ENCODE results near the gene ABCC6.
"Not testable (repeated sequence)": the region's sequence is repeated elsewhere in the genome, so short reads cannot be mapped to it uniquely, and the experiment has no call there.

The ABCC6 gene

DNA sequence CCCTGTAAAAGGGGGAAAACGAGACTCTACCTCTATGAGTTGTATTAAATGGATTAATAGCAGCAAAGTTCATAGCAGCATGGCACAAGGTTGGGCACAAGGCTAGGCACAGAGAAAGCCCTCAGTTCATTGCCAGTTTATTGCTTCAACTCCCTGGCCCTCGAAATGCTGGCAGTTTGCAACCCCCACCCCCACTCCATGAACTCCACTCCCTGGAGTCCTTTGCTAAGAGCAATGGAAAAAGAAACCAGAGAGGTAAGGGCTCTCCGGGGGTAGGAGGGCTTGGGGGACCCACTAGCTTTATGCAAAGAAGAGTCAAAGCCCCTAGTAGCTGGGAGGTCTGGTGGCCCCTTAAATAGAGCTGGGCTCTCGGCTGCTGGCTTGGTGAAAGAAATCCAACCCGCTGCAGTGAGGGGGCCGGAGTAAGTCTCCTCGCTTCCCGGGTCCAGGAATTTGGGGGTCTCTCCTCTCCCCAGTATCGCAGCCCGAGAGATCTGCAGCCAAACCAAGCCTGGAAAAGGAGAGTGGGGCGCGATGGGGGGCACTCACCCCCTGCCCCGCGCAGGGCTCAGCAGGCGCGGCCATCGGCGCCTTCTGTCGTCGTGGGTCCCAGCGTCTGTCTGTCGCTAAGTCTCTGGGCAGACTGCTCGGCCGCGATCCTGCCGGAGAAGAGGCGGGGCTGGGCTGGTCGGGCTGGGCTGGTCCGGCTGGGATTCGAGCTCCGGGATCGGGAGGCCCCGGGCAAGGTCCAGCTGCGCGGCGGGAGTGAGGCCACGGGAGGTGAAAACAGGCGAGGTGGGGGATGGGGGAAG, at the start of gene ABCC6:
Gene ABCC6, minus strand, starts transcription at position 645 of the 812 bp plus-strand sequence. Its CDS starts 60 bp downstream, at position 585.
- DNase-seq = not testable (repeated sequence)

GRCh38 chr16:16272573-16273221, 49.4 kb upstream of the ABCC6 start:
- not testable (repeated sequence) for DNase-seq

- DNase-seq = not testable (repeated sequence)
Measured at GRCh38 chr16:16271658-16272057, 48.4 kb upstream of the ABCC6 start.

DNA sequence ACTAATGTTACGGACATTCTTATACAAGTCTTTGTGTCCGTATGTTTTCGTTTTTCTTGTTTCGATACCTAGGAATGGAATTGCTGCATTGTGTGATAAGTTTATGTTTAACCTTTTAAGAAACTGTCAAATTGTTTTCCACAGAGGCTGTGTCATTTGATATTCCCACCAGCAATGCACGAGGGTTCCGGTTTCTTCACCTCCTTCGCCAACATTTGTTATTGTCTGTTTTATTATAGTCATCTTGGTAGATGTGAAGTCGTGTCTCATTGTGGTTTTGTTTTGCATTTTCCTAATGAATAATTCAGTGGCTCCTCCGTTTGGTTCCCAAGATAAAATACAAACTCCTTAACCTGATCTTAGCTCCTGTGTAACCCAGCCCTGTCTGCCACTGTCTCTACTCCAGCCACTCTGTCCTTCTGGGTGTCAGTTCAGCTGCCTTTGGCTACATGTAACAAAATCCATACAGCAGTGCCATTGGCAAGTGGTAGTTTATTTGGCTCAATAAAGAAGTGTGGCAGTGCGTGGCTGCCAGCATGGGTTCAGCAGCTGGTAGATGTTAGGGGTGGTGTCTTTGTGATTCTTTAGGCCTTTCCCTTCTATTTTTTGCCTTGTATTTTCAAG, 45.0 kb upstream of the ABCC6 start:
- DNase-seq = not testable (repeated sequence)

GRCh38 chr16:16267708-16268107, 44.4 kb upstream of the ABCC6 start:
- DNase-seq = not testable (repeated sequence)

GRCh38 chr16:16265044-16265443, 41.8 kb upstream of the ABCC6 start:
- DNase-seq = not testable (repeated sequence)

DNA sequence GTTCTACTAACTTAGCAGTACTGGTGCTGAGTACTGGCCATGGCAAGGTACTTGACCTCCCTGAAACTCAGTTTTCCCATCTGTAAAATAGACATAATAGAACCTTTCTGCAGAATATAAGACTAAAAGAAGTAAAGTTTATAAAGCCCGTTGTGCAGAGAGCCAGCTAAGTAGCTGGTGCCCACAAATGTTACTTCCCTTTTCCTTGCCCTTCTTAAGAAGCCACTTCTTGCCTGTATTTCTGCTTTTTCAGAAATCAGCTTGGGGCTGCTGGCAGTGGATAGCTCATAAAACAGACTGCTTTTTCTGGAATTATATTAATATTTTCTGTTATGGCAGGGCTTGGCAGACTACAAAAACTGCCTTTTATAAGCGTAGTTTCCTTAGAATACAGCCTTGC, 40.7 kb upstream of the ABCC6 start:
- DNase-seq = not testable (repeated sequence)

DNA sequence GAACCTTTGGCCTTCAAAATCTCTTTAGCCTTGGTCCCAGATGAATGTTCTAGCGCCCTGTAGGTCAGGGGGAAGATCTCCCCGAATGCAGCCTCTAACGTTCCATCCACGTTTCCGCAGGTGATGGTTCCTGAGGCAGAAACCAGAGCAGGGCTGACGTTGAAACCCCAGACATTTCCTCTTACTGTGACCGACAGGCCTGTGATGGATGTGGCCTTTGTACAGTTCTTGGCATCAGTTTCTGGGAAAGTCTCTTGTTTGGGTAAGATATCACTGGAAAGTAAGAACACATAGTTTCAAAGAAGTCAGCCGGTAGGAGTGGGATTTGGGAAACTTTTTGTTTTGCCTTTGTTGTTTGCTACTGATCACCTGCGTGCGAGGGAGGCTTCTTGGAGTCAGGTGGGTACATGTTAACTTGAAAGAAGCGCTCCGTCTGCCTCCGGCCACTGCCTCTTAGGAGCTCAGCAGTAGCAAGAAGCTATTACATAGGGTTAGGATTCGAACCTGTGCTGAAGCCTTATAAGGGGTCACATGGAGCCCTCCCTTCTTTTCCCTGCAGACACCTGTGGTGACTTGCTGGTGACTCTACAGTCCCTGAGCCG, 39.8 kb upstream of the ABCC6 start:
- DNase-seq = not testable (repeated sequence)

DNA sequence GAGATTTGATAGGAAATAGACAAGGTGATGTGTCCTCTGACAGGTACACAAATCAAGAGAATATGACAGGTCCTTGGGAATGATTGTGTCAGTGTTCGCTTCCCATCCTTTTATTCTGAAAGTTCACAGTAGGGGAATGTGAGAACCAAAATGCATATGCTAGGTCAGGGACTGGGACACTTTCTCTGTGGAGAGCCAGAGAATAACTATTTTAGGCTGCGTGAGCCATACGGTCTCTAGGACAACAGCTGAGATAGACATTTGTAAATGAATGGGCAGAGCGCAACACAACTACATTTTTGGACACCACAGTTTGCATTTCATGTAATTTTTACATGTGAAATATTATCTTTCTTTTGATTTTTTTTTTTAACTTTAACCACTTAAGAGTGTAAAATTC, 36.7 kb upstream of the ABCC6 start:
- DNase-seq = not testable (repeated sequence)

- DNase-seq = not testable (repeated sequence)
Measured at GRCh38 chr16:16258822-16259221, 35.5 kb upstream of the ABCC6 start.

DNA sequence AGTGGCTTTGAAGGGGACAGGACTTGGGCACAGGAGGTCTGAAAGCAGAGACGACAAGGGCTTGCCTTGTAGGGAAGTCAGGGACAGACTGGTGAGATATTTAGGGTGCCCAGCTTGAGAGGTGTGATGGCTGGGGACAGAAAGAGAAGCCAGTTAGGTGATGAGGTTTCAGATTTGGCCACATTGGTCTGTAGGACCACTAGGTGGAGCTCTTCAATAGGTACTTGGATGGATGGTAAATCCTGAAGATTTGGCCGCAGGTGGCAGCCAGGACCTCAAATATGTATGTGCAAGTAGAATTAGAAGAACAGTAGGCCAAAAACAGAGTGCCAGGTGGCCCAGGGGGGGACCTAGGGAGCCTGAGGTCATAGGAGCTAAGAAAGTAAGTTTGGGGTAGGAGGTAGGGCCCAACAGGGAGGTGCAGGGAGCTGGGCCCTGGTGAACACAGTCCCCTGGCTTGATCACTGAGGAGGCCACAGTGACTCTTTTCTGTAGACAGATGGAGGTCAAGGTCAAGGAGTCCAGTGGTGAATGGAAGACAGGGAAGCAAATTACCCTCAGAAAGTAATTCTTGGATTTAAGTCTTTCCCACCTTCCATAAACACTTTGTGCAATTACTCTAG, 34.1 kb upstream of the ABCC6 start:
- DNase-seq = not testable (repeated sequence)

DNA sequence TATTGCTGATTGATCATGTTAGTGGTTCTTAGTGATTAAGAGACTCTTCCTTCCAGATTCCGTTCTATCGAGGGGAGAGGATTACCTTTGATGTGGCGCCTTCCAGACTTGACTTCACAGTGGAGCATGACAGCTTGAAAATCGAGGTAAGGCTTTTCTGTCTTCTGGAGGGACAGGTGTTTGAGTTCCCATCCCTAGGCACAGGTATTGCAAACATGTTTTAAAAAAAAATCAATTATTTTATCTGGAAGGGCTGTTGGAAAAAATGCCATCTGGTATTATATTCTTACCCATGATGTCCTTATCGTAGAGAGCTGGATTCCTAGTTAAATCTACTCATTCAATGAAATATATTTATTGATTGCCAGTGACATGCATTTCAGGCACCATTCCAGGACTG, 29.1 kb upstream of the ABCC6 start:
- DNase-seq = not testable (repeated sequence)

DNA sequence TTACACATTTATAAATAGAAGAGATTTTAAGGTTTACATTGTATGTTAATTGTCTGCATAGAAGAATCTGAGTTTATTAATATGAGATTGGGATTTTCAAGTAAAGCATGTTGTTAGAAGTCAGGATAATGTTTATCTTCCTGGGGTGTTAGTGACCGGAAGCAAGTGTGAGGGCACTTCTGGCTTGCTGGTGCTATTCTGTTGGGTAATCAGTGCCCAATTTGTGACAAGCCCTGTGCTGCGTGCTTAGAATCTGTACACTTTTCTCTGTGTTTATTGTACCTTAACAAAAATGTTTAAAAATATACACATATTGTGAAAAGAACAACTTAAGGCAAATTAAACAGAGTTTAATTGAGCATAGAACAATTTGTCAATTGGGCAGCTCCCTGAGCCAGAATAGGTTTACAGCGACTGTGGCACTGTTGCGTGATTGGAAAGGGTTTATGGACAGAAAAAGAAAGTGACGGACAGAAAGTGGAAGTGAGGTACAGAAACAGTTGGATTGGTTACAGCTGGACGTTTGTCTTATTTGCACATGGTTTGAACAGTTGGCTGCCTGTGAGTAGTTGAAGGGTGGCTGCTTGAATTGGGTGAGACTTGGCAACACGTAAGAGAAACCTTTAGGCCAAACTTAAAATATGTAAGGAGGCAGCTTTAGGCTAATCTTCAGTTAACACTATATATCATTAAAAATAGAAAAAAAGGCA, 26.5 kb upstream of the ABCC6 start:
- not testable (repeated sequence) for DNase-seq

- DNase-seq = not testable (repeated sequence)
Measured at GRCh38 chr16:16247439-16247838, 24.1 kb upstream of the ABCC6 start.

DNA sequence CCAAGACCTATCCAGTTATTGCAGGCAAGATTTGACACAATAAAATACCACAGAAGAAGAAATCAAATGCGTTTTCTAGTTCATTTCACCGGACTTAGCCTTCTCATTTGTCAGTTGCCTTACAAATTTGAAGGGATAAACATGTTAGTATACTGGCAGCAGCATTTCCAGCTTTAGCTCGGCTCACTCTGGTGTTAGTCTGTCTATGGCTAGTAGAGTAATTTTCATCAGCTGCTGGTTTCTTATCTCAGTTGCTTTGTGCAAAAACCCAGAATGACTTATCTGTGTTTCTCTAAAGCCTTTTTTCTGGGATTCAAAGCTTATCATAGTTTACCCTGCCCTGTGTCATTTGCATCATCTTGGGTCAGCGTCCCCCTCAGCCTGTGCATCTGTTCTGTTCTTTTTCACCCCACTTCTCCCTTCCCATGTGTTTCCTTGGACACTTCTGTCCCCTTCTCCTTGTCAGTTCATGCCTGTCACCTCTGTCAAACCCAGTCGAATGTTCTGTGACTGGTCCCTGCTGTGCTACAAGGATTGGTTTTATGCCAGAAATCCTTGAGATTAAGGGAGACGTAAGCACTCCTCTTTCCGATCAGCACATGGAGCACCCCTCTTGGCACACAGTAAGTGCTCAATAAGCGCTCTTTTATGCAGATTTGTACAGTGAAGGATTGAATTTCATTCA, 23.4 kb upstream of the ABCC6 start:
- DNase-seq = not testable (repeated sequence)

- DNase-seq = not testable (repeated sequence)
Measured at GRCh38 chr16:16243886-16244285, 20.6 kb upstream of the ABCC6 start.

DNA sequence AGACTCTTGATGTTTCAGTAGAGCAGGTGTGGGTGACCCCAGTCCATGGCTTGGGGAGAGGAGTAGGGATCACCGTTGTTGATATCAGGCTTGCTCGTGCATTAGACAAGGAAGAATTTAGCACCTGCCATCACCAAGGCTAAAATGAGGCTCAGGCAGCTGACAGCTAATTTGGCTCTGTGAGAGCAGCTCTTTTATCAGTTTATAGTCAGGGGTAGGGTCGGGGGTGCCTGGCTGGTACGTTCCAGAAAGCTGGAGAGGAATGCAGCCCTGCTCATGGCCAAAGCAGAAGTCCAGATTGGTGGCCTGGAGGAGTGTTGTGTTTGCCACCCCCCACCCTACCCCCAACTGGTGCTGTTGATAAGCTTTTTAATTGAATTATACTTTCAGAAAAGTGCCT, 17.4 kb upstream of the ABCC6 start:
- not testable (repeated sequence) for DNase-seq

GRCh38 chr16:16237738-16238137, 14.4 kb upstream of the ABCC6 start:
- DNase-seq = not testable (repeated sequence)

DNA sequence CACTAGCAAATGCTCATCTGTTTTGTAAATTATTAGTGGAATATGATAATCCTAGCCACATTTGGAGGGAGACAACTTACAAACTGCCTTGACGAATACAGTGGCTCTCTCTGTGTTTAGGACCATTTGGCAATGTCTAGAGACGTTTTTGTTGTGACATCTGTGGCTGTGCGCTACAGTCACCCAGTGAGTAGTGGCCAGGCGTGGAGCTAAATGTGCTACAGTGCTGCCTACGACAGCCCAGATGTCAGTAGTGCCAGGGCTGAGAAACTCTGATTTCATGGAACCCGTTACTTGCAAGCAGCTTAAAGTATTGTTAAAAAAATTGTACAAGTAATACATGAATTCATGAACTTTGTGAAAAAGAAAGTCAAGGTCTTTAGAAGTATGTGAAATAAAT, 13.8 kb upstream of the ABCC6 start:
- DNase-seq = not testable (repeated sequence)

DNA sequence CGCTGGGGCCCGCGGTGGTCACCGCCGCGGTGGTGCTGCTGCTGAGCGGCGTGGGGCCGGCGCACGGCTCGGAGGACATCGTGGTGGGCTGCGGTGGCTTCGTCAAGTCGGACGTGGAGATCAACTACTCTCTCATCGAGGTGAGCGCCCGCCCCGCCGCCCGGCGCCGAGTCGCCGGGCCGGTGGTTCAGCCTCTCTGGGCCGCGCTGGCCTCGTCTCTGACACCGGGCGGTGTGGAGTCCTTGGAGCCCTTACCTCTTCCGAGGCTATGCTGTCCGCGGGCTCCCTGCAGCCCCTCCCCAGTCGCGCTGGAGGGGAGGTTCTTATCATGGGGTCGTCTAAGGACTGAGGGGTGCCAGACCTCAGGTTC, 9.4 kb upstream of the ABCC6 start:
- not testable (repeated sequence) for DNase-seq

- not testable (repeated sequence) for DNase-seq
Measured at GRCh38 chr16:16223662-16224241, 458 bp upstream of the ABCC6 start.

All from NCI-H2171 treated with DMSO at 0.1 percent for 48 hours (cell line).